HepG2 (cell line): ENCODE data around the gene SCYGR4. TPM values are rescaled to one million over a fixed set of nuclear protein-coding genes. Genes with fewer than 3 reads are reported as not detected.

Experiments used
- CREB1 ChIP-seq, 2 experiments: fragments of 450-650 bp in 1 of 2; IDR thresholded peaks; 2 replicates each; pipeline ENCODE4 v1.6.1; 2016 to 2017; ENCODE audit warnings: control low read depth in 1 of 2, mild to moderate bottlenecking in 1 of 2, missing compliant biosample characterization in 1 of 2, missing genetic modification characterization in 1 of 2
- E2F1 ChIP-seq: sonication (generic); formaldehyde crosslinking; IDR thresholded peaks from 2 replicates; pipeline ENCODE4 v1.5.0; 2020; ENCODE audit warnings: missing genetic modification reagents
- GATAD2A ChIP-seq: IDR thresholded peaks from 2 replicates; pipeline ENCODE4 v1.6.1; 2016
- HNRNPH1 ChIP-seq: fragments of 200-400 bp; formaldehyde crosslinking; optimal IDR thresholded peaks from 2 replicates; pipeline ENCODE3; 2017; ENCODE audit warnings: mild to moderate bottlenecking, low read depth, low read length
- JUND ChIP-seq: sonication (generic); formaldehyde crosslinking; IDR thresholded peaks from 2 replicates; pipeline ENCODE4 v1.8.0; 2022; ENCODE audit warnings: mild to moderate bottlenecking, missing genetic modification reagents
- MYC ChIP-seq: sonication (generic); formaldehyde crosslinking; IDR thresholded peaks from 2 replicates; pipeline ENCODE4 v1.9.0; 2021; ENCODE audit warnings: missing genetic modification reagents, borderline replicate concordance
- NCOA2 ChIP-seq: sonication (generic); formaldehyde crosslinking; IDR thresholded peaks from 2 replicates; pipeline ENCODE4 v1.8.0; 2022; ENCODE audit warnings: inconsistent platforms
- NFE2L1 ChIP-seq: sonication (generic); formaldehyde crosslinking; IDR thresholded peaks from 2 replicates; pipeline ENCODE4 v1.4.0; 2020; ENCODE audit warnings: missing genetic modification reagents, mild to moderate bottlenecking, borderline replicate concordance
- RBM22 ChIP-seq: fragments of 200-400 bp; formaldehyde crosslinking; optimal IDR thresholded peaks from 2 replicates; pipeline ENCODE3; 2017; ENCODE audit warnings: mild to moderate bottlenecking, low read length, moderate library complexity
- RNF2 ChIP-seq: fragments of 450-650 bp; conservative IDR thresholded peaks from 2 replicates; pipeline ENCODE4 v1.6.1; 2016; ENCODE audit warnings: low read depth
- SIX4 ChIP-seq: sonication (generic); formaldehyde crosslinking; IDR thresholded peaks from 2 replicates; pipeline ENCODE4 v1.4.0; 2020; ENCODE audit warnings: missing genetic modification reagents
- SMAD3 ChIP-seq: sonication (generic); formaldehyde crosslinking; IDR thresholded peaks from 2 replicates; pipeline ENCODE4 v1.4.0; 2020; ENCODE audit warnings: missing genetic modification reagents
- SOX5 ChIP-seq: IDR thresholded peaks from 2 replicates; pipeline ENCODE4 v1.6.1; 2016; ENCODE audit warnings: borderline replicate concordance
- SYNCRIP ChIP-seq: fragments of 200-400 bp; formaldehyde crosslinking; IDR thresholded peaks from 2 replicates; pipeline ENCODE4 v1.6.1; 2018; ENCODE audit warnings: mild to moderate bottlenecking, low read depth, low read length; ENCODE audit not compliant: insufficient read depth
- ZBTB43 ChIP-seq: sonication (generic); formaldehyde crosslinking; conservative IDR thresholded peaks from 2 replicates; pipeline ENCODE4 v1.4.0; 2020; ENCODE audit warnings: missing genetic modification reagents
- ZBTB44 ChIP-seq: sonication (generic); formaldehyde crosslinking; IDR thresholded peaks from 2 replicates; pipeline ENCODE4 v1.4.0; 2020; ENCODE audit warnings: missing genetic modification reagents
- ZNF12 ChIP-seq: sonication (generic); formaldehyde crosslinking; IDR thresholded peaks from 2 replicates; pipeline ENCODE4 v1.5.0; 2020; ENCODE audit warnings: missing genetic modification reagents
- ZNF432 ChIP-seq: sonication (generic); formaldehyde crosslinking; IDR thresholded peaks from 2 replicates; pipeline ENCODE4 v1.5.0; 2020; ENCODE audit warnings: missing genetic modification reagents, mild to moderate bottlenecking, borderline replicate concordance
- ZNF547 ChIP-seq: sonication (generic); formaldehyde crosslinking; IDR thresholded peaks from 2 replicates; pipeline ENCODE4 v1.5.1; 2020; ENCODE audit warnings: mild to moderate bottlenecking, missing genetic modification reagents
- ZNF557 ChIP-seq: sonication (generic); formaldehyde crosslinking; IDR thresholded peaks from 2 replicates; pipeline ENCODE4 v1.4.0; 2020; ENCODE audit warnings: missing genetic modification reagents
- ZNF569 ChIP-seq: sonication (generic); formaldehyde crosslinking; IDR thresholded peaks from 2 replicates; pipeline ENCODE4 v1.5.0; 2020; ENCODE audit warnings: mild to moderate bottlenecking, missing genetic modification reagents, moderate library complexity, borderline replicate concordance
- ZNF589 ChIP-seq: sonication (generic); formaldehyde crosslinking; conservative IDR thresholded peaks from 2 replicates; pipeline ENCODE4 v1.8.0; 2022; ENCODE audit warnings: mild to moderate bottlenecking, moderate library complexity, missing genetic modification reagents
- ZNF597 ChIP-seq: sonication (generic); formaldehyde crosslinking; IDR thresholded peaks from 2 replicates; pipeline ENCODE4 v1.5.0; 2020; ENCODE audit warnings: missing genetic modification reagents
- ZNF639 ChIP-seq: conservative IDR thresholded peaks from 2 replicates; pipeline ENCODE4 v1.6.1; 2018; ENCODE audit warnings: missing genetic modification reagents
- ZNF737 ChIP-seq: sonication (generic); formaldehyde crosslinking; IDR thresholded peaks from 2 replicates; pipeline ENCODE4 v1.5.0; 2020; ENCODE audit warnings: missing genetic modification reagents, mild to moderate bottlenecking, borderline replicate concordance
- ZSCAN30 ChIP-seq: sonication (generic); formaldehyde crosslinking; IDR thresholded peaks from 2 replicates; pipeline ENCODE4 v1.5.0; 2020; ENCODE audit warnings: mild to moderate bottlenecking, missing genetic modification reagents
- polyA plus RNA-seq, 8 experiments: library from polyadenylated mRNA; depleted of rRNA in 3 of 8; stranded (reverse) in 7 of 8; unstranded in 1 of 8; fragments of >200 nt; fragmentation: Illumina TruSeq in 4 of 8; extraction: Trizol in 4 of 8; gene quantifications; 2 replicates each; pipeline versions ENCODE4 v1.2.1 to v1.2.3, GENCODE V29; 2011 to 2016; ENCODE audit warnings: low read depth in 4 of 8, missing spikeins in 1 of 8, mixed read lengths in 1 of 8; ENCODE audit not compliant: insufficient read depth in 1 of 8
- total RNA-seq, 5 experiments: library from RNA; depleted of rRNA; stranded (reverse); fragments of >200 nt; fragmentation: Illumina TruSeq; extraction: Trizol; gene quantifications; 2 replicates each; pipeline ENCODE4 v1.2.3, GENCODE V29; 2016; ENCODE audit warnings: low read depth in 1 of 5

The SCYGR4 gene
- total and polyA plus RNA-seq, 2 of the 13 experiments (the other 11 are each of a cell fraction or from before 2014, with no cell fraction given), result not detected

- TF ChIP-seq E2F1 (CRISPR knock-in tag) (no peak), RBM22 (no peak), ZNF639 (no peak), SMAD3 (CRISPR knock-in tag) (no peak), ZNF12 (CRISPR knock-in tag) (no peak; the same call in 1 of the 2 replicates), ZNF557 (CRISPR knock-in tag) (no peak), CREB1 (IDR thresholded peaks at IDR 0.05) (no peak), CREB1 (CRISPR knock-in tag; IDR thresholded peaks at IDR 0.05) (peak; percentile 65; the same call in 1 of the 2 replicates), ZNF569 (CRISPR knock-in tag) (no peak), ZNF589 (no peak), HNRNPH1 (no peak), ZSCAN30 (CRISPR knock-in tag) (no peak), ZBTB43 (CRISPR knock-in tag) (0 out of 2 replicates have a peak, but pooled peaks have one; percentile 34), ZNF547 (no peak), ZNF597 (CRISPR knock-in tag) (no peak), ZBTB44 (CRISPR knock-in tag) (no peak), ZNF737 (CRISPR knock-in tag) (no peak), JUND (CRISPR knock-in tag) (no peak), SIX4 (CRISPR knock-in tag) (no peak), MYC (CRISPR knock-in tag) (no peak), ZNF432 (CRISPR knock-in tag) (no peak), SOX5 (CRISPR knock-in tag) (peak; percentile 100), NFE2L1 (CRISPR knock-in tag) (no peak), SYNCRIP (no peak), NCOA2 (CRISPR knock-in tag) (peak; percentile 93), GATAD2A (peak; percentile 80), RNF2 (no peak)
These were observed 26.8 kb downstream of the SCYGR4 start (continued) for GRCh38 chr2:227643990-227644551.
